HUES48 (cell line): Measurements from ENCODE around the gene SMYD3.
"Not testable (repeated sequence)": the region's sequence is repeated elsewhere in the genome, so short reads cannot be mapped to it uniquely, and the experiment has no call there.

Experiments
- H3K27ac ChIP-seq: one replicate; pipeline ENCODE4 v1.7.0; 2013; ENCODE audit warnings: low read depth, low read length, inconsistent platforms
- H3K27me3 ChIP-seq: 2 replicates; pipeline ENCODE4 v1.6.1; 2013; ENCODE audit warnings: mild to moderate bottlenecking, low read length; ENCODE audit not compliant: control insufficient read depth, insufficient read depth
- H3K36me3 ChIP-seq: 2 replicates; pipeline ENCODE4 v1.6.1; 2013; ENCODE audit warnings: low read length; ENCODE audit not compliant: control insufficient read depth, insufficient read depth
- H3K4me1 ChIP-seq: 2 replicates; pipeline ENCODE4 v1.6.1; 2013; ENCODE audit warnings: mild to moderate bottlenecking, low read length; ENCODE audit not compliant: control insufficient read depth, insufficient read depth
- H3K4me3 ChIP-seq: 2 replicates; pipeline ENCODE4 v1.5.1; 2013; ENCODE audit warnings: mild to moderate bottlenecking, low read depth, low read length
- H3K9ac ChIP-seq: 2 replicates; pipeline ENCODE4 v1.6.1; 2013; ENCODE audit warnings: mild to moderate bottlenecking, low read depth, low read length, moderate library complexity
- H3K9me3 ChIP-seq: 2 replicates; pipeline ENCODE4 v1.6.1; 2013; ENCODE audit warnings: low read length; ENCODE audit not compliant: control insufficient read depth, insufficient read depth

Gene SMYD3

DNA sequence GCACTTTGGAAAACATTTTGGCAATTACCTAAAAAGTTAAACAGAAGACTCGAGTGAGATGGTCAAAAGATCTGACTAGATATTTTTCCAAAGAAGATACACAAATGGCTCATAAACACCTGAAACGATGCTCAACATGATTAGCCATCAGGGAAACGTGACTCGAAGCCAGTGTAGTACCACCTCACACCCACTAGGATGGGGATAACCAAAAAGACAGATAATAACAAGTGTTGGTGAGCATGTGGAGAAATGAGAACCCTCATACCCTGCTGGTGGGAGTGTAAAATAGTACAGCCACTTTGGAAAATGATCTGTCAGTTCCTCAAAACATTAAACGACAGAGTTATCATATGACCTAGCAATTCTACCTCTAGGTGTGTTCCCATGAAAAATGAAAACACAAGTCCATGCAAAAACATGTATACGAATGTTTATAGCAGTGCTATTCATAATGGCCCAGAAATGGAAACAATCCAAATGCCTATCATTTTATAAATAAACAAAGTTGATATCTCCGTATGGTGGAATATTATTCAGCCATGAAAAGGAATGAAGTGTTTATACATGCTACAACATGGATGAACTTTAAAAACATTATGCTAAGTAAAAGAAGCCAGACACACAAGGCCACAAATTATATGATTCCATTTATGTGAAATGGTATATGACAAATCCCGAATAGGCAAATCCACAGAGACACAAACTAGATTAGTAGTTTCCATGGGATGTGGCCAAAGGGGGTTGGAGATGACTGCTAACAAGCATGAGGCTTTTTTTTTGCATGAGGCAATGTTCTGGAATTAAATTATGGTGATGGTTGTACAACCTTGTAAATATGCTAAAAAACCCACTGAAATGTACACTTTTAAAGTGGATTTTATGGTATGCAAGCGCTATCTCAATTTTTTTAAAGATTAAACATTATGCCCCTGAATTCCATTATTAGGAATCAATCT is 727.0 kb downstream of the SMYD3 start:
- Histone ChIP-seq H3K9me3 (no peaks in the 10 kb centered on the region; the same call in 1 of the 2 replicates), H3K4me3 (no peak overlapping the region), H3K27ac (no peak overlapping the region), H3K4me1 (peaks cover 10% of the 10 kb centered on the region), H3K36me3 (no peaks in the 10 kb centered on the region), H3K9ac (no peak overlapping the region), H3K27me3 (no peaks in the 10 kb centered on the region)

DNA sequence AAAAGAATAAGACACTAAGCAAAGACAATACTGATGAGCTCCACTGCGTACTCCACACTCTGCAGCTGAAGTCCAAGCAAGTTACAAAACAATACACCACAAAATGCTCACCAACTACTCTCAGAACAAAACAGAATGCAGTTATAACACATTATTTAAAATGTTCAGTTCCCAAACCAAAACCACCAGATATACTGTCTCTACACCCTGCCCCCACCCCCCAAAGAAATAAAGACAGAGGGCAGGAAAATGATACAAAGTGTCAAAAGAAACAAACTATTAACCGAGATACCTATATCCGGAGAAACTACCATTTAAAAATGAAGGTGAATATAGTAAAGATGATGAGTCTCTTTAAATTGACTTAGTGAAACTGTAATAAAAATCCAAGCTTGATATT is 729.3 kb downstream of the SMYD3 start:
- H3K27me3 ChIP-seq: no peaks in the 10 kb centered on the region
- H3K9ac ChIP-seq: no peak overlapping the region
- peaks cover 10% of the 10 kb centered on the region for H3K4me1 ChIP-seq
- H3K36me3 ChIP-seq: no peaks in the 10 kb centered on the region
- no peaks in the 10 kb centered on the region; the same call in 1 of the 2 replicates for H3K9me3 ChIP-seq
- no peak overlapping the region for H3K4me3 ChIP-seq
- H3K27ac ChIP-seq: no peak overlapping the region

DNA sequence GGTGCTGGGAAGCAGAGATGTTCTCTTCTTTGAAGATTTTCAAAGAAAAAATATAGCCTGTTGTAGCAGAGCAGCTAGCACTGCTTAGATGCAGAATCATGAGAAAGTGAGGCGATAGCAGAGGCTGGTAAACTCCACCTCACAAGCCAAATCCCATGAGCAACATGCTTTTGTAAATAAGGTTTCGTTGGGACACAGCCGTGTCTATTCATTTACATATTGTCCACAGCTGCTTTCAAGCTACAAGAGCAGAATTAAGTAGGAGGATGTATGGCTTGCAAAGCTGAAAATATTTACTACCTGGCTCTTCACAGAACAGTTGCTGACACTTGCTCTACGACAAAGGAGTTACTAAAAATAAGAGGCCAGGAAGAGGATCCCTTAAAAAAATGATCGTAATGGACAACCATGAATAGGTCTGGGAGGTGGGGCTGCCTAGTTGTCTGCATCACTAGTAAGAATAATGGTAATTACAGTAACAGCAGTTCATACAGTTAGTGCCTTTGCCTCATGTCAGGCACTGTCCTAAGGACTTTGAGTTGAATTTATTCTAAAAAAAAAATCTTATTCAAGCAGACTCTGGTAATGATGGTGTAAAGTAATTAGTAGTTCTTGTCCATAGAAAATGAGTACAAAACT is 730.3 kb downstream of the SMYD3 start:
- no peaks in the 10 kb centered on the region for H3K27me3 ChIP-seq
- H3K4me3 ChIP-seq: no peak overlapping the region
- no peaks in the 10 kb centered on the region; the same call in 1 of the 2 replicates for H3K9me3 ChIP-seq
- H3K27ac ChIP-seq: no peak overlapping the region
- peaks cover 10% of the 10 kb centered on the region for H3K4me1 ChIP-seq
- H3K36me3 ChIP-seq: no peaks in the 10 kb centered on the region
- no peak overlapping the region for H3K9ac ChIP-seq

DNA sequence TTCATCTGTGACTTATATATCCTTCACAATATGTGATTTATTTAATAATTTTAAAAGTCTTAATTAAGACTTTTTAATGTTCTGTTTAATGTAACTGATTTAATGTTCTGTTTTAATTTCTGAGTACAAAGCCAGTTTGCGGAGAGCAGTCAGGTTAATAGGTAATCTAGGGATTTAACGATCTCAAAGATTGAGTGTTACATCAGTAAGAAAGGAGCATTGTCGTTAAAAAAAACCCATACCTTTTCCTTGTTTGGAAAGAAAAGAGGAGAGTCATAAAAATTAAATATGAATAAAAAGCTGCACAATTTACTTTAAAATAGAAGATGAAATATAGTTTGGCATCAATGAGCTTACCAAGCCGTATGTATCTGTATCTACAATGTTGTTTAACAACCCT is 730.9 kb downstream of the SMYD3 start:
- H3K27ac ChIP-seq: peak overlapping the region; percentile 27
- H3K9ac ChIP-seq: no peak overlapping the region
- no peak overlapping the region for H3K4me3 ChIP-seq
- H3K27me3 ChIP-seq: no peaks in the 10 kb centered on the region
- no peaks in the 10 kb centered on the region; the same call in 1 of the 2 replicates for H3K9me3 ChIP-seq
- H3K4me1 ChIP-seq: peaks cover 10% of the 10 kb centered on the region
- no peaks in the 10 kb centered on the region for H3K36me3 ChIP-seq

DNA sequence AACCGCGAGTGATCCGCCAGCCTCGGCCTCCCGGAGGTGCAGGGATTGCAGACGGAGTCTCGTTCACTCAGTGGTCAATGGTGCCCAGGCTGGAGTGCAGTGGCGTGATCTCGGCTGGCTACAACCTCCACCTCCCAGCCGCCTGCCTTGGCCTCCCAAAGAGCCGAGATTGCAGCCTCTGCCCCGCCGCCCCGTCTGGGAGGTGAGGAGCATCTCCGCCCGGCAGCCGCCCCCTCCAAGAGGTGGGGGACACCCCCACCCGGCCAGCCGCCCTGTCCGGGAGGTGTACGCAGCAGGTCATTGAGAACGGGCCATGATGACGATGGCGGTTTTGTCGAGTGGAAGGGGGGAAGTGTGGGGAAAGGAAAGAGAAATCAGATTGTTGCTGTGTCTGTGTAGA is 732.1 kb downstream of the SMYD3 start:
- H3K36me3 ChIP-seq, H3K4me3 ChIP-seq, H3K4me1 ChIP-seq, H3K27me3 ChIP-seq, H3K27ac ChIP-seq, H3K9me3 ChIP-seq, H3K9ac ChIP-seq: not testable (repeated sequence)

DNA sequence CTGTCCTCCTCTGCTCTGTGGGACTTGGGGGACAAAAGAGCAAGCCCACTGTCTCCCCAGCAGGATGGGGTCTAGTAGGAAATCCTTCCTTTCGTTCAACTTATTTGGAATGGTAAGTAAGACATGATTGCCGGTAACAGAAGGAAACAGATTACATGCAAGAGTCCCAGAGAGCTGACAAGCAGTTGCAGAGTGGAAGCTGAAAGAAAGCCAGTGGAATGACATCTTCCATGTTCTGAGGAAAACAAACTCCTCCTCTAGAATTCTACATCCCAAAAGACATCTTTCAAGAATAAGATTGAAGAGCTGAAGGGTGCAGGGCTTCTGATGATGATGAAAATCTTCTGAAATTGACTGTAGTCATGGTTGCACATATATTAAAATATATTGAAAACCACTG is 732.9 kb downstream of the SMYD3 start:
- no peaks in the 10 kb centered on the region for H3K36me3 ChIP-seq
- H3K4me1 ChIP-seq: peaks cover 10% of the 10 kb centered on the region
- no peaks in the 10 kb centered on the region for H3K27me3 ChIP-seq
- H3K27ac ChIP-seq: no peak overlapping the region
- no peaks in the 10 kb centered on the region for H3K9me3 ChIP-seq
- no peak overlapping the region for H3K9ac ChIP-seq
- H3K4me3 ChIP-seq: no peak overlapping the region

DNA sequence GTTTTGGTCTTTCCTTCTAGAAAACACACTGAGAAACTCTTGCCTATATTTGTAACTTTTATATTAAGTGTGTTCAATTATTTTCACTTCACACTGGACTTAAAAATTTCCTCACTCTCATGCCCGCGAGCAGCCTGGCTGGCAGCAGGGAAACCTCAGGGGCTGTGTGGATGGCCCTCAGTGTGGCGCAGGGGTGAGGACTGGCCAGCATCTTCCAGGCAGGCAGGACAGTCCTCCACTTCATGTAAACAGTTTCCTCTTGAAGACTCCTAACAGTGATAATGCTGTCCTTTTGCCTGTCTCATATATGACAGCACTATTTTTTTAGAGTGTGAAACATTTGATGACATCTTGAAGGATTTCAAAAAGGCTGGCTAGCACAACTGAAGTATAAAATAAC is 733.7 kb downstream of the SMYD3 start:
- Histone ChIP-seq H3K27ac (no peak overlapping the region), H3K9ac (no peak overlapping the region), H3K4me1 (peaks cover 10% of the 10 kb centered on the region), H3K27me3 (no peaks in the 10 kb centered on the region), H3K36me3 (no peaks in the 10 kb centered on the region), H3K9me3 (no peaks in the 10 kb centered on the region), H3K4me3 (no peak overlapping the region)

DNA sequence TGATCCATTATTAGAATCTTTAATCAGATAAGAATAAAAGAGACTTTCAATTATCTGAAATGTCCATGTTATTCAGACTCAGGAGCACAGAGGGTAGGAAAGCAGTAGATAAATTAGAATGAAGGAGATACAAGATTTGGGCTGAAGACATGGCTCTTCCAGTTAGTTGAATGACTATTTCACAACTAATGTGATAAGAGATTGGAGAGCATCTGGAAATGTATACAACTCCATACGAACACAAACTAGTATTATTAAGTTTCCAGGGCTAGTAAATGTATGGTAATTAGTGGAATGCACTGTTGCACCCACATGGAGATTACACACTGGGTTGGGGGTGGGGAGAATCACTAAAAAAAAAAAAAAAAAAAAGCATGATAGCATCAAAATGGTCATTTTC is 734.3 kb downstream of the SMYD3 start:
- Histone ChIP-seq H3K9ac (no peak overlapping the region), H3K9me3 (no peaks in the 10 kb centered on the region), H3K27me3 (no peaks in the 10 kb centered on the region), H3K4me3 (no peak overlapping the region), H3K27ac (no peak overlapping the region), H3K4me1 (peaks cover 10% of the 10 kb centered on the region), H3K36me3 (no peaks in the 10 kb centered on the region)

DNA sequence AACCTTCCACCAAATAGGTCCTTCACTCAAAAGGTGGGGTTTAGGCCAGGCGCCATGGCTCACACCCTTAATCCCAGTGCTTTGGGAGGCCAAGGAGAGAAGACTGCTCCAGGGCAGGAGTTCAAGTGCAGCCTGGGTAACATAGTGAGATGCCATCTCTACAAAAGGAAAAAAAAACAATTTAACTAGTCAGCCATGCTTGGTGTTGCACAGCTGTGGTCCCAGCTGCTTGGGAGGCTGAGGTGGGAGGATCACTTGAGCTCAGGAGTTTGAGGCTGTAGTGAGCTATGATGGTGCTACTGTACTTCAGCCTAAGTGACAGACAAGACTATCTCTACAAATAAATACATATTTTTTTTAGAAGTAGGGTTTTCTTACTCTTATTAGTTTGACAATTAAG is 734.8 kb downstream of the SMYD3 start:
- H3K9ac ChIP-seq: no peak overlapping the region

DNA sequence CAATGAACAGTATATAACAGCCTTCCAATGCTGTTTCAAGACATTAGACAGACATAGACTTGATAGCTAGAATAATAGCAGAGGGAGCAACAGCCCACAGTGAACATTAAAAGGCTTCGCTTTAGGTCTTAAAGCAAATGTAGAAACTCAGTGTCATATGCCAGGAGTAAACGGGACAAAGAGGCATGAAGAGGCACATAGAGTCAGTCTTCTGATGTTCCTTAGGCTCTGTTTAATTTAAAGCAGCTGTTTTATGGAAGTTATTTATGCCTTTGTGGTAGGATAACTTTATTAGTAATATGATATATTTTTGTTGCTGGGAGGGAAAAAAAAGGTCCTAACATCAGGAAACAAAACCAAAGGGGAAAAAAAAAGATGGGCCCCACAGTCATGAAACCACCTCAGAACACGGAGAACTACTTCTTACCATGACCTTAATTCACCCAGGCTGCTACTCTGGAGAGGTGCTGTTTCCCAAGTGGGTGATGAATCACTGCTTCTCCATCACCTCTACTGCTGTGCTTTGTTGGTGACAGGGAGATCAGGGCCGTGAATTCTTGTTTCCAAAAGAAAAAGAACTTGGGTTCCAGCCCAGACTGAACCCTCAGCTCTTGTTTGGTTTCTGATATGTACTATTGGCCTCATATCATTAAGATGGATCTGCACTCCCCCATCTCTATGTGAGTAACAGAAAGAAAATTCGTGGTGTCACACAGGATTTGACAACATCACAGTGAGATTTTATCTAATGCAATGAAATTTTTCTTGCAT is 735.4 kb downstream of the SMYD3 start:
- Histone ChIP-seq H3K27me3 (no peaks in the 10 kb centered on the region), H3K4me3 (no peak overlapping the region), H3K4me1 (peaks cover 10% of the 10 kb centered on the region), H3K36me3 (no peaks in the 10 kb centered on the region), H3K9ac (no peak overlapping the region), H3K27ac (no peak overlapping the region), H3K9me3 (no peaks in the 10 kb centered on the region)

More for the DNA sequence above, 734.8 kb downstream of the SMYD3 start:
- peaks cover 10% of the 10 kb centered on the region for H3K4me1 ChIP-seq
- no peaks in the 10 kb centered on the region for H3K36me3 ChIP-seq
- H3K4me3 ChIP-seq: no peak overlapping the region
- H3K27ac ChIP-seq: no peak overlapping the region
- H3K27me3 ChIP-seq: no peaks in the 10 kb centered on the region
- H3K9me3 ChIP-seq: no peaks in the 10 kb centered on the region
